ENCODE results near the gene POU5F2.

The POU5F2 gene

GRCh38 chr5:93715761-93716160 is 25.6 kb downstream of the POU5F2 start:
- no peak for DNase-seq

- no peak for DNase-seq
Measured at GRCh38 chr5:93715327-93715726, 26.1 kb downstream of the POU5F2 start.

GRCh38 chr5:93708442-93708841 is 33.0 kb downstream of the POU5F2 start:
- DNase-seq, result no peak

- DNase-seq, result no peak
Measured at GRCh38 chr5:93705896-93706295, 35.5 kb downstream of the POU5F2 start.

- no peak for DNase-seq
Measured at GRCh38 chr5:93704996-93705395, 36.4 kb downstream of the POU5F2 start.

- no peak for DNase-seq
Measured at GRCh38 chr5:93691997-93692396, 49.4 kb downstream of the POU5F2 start.
